GM12878 (cell line): ENCODE results near the gene CALHM1. TPM values are rescaled to one million over a fixed set of nuclear protein-coding genes. Genes with fewer than 3 reads are reported as not detected.

Experiments
- ATAC-seq: fragments of 200-7000 bp; cut with Tn5 transposase; 3 replicates; pipeline ENCODE4 v1.9.1; 2020; ENCODE audit warnings: mild to moderate bottlenecking, moderate library complexity
- BruUV-seq: library from RNA; stranded (reverse); fragments of 400-500 nt; replicated peaks from 2 replicates; lab custom pipeline; 2021; lab: Mats Ljungman, UMichigan
- CTCF ChIA-PET: fragments of 300-600 bp; sonication (Branson Sonifier 250); formaldehyde crosslinking; extraction: SDS; loops from one replicate; lab custom pipeline; 2021; ENCODE audit warnings: inconsistent platforms; lab: Yijun Ruan, JAX
- POLR2A ChIA-PET: fragments of 350-600 bp; formaldehyde crosslinking; extraction: SDS; loops from one replicate; lab custom pipeline; 2021; ENCODE audit warnings: inconsistent platforms; lab: Charles Lee
- RAD21 ChIA-PET: fragments of 300-600 bp; sonication (Branson Sonifier 250); formaldehyde crosslinking; loops from one replicate; lab custom pipeline; 2023; ENCODE audit warnings: antibody characterized with exemption; ENCODE audit not compliant: unreplicated experiment; lab: Charles Lee
- SMC1A ChIA-PET: fragments of 300-600 bp; sonication (Branson Sonifier 250); formaldehyde crosslinking; loops from one replicate; lab custom pipeline; 2023; ENCODE audit not compliant: unreplicated experiment, uncharacterized antibody; lab: Charles Lee
- DNase-seq: peaks from one replicate; pipeline ENCODE4 v3.0.0-alpha.2; 2011; ENCODE audit warnings: low read depth, low spot score
- FAIRE-seq: peaks from 3 replicates; lab custom pipeline; 2011; peaks lifted over from hg19 to GRCh38; lab: Jason Lieb, UNC
- H2AFZ ChIP-seq: 2 replicates; pipeline ENCODE4 v1.6.0; 2011; ENCODE audit warnings: low read depth, low read length, control low read depth; ENCODE audit not compliant: control insufficient read depth
- H3K27ac ChIP-seq: 2 replicates; pipeline ENCODE4 v1.5.1; 2011; ENCODE audit warnings: control low read depth; ENCODE audit not compliant: control insufficient read depth, insufficient read depth
- H3K27me3 ChIP-seq, 2 experiments: replicated peaks in 1 of 2; 2 replicates each; pipeline versions ENCODE4 v1.6.0 to v1.6.1; 2011; ENCODE audit warnings: low read length in 1 of 2; ENCODE audit not compliant: control insufficient read depth in 2 of 2, insufficient read depth in 2 of 2
- H3K36me3 ChIP-seq, 2 experiments: 2 replicates each; pipeline ENCODE4 v1.5.1; 2011; ENCODE audit warnings: low read length in 1 of 2; ENCODE audit not compliant: control insufficient read depth in 2 of 2, insufficient read depth in 2 of 2
- H3K4me1 ChIP-seq: 2 replicates; pipeline ENCODE4 v1.6.1; 2011; ENCODE audit warnings: mild to moderate bottlenecking, low read length, moderate library complexity, mixed read lengths; ENCODE audit not compliant: control insufficient read depth, insufficient read depth
- H3K4me2 ChIP-seq: 2 replicates; pipeline ENCODE4 v1.6.0; 2011; ENCODE audit warnings: control low read depth; ENCODE audit not compliant: control insufficient read depth, insufficient read depth
- H3K4me3 ChIP-seq: fragments of 200-600 bp; sonication (generic); 2 replicates; pipeline ENCODE4 v1.5.1; 2016
- H3K79me2 ChIP-seq: 2 replicates; pipeline ENCODE4 v1.6.0; 2011; ENCODE audit warnings: low read length; ENCODE audit not compliant: control insufficient read depth, insufficient read depth
- H3K9ac ChIP-seq: 2 replicates; pipeline ENCODE4 v1.8.0; 2011; ENCODE audit warnings: low read length, control low read depth, mixed read lengths; ENCODE audit not compliant: control insufficient read depth, insufficient read depth
- H3K9me3 ChIP-seq: replicated peaks from 3 replicates; pipeline ENCODE4 v1.5.1; 2011; ENCODE audit warnings: mild to moderate bottlenecking, low read length; ENCODE audit not compliant: control insufficient read depth, insufficient read depth
- H4K20me1 ChIP-seq: 2 replicates; pipeline ENCODE4 v1.6.0; 2011; ENCODE audit not compliant: control insufficient read depth, insufficient read depth
- ATF3 ChIP-seq: IDR thresholded peaks from 2 replicates; pipeline ENCODE4 v1.6.1; 2011; ENCODE audit warnings: low read depth, mild to moderate bottlenecking, low read length, moderate library complexity, borderline replicate concordance; ENCODE audit errors: extremely low read depth
- GABPA ChIP-seq: IDR thresholded peaks from 2 replicates; pipeline ENCODE4 v1.6.1; 2014; ENCODE audit warnings: antibody characterized with exemption, low read depth, mild to moderate bottlenecking, inconsistent platforms
- PML ChIP-seq: IDR thresholded peaks from 2 replicates; pipeline ENCODE4 v1.6.1; 2012; ENCODE audit warnings: low read length, inconsistent platforms
- POLR2AphosphoS2 ChIP-seq: IDR thresholded peaks from 2 replicates; pipeline ENCODE4 v1.6.1; 2011; ENCODE audit warnings: low read depth, mild to moderate bottlenecking, low read length, improper control_type of control experiment, moderate library complexity
- RBBP5 ChIP-seq: fragments of 200-600 bp; sonication (generic); conservative IDR thresholded peaks from 2 replicates; pipeline ENCODE4 v1.6.1; 2016
- SMARCA5 ChIP-seq: fragments of 450-650 bp; IDR thresholded peaks from 2 replicates; pipeline ENCODE4 v1.6.1; 2017; ENCODE audit warnings: mild to moderate bottlenecking
- USF2 ChIP-seq: IDR thresholded peaks from 2 replicates; pipeline ENCODE4 v1.6.1; 2011; ENCODE audit warnings: low read depth, low read length, improper control_type of control experiment, borderline replicate concordance
- WGBS: methylation state at CpG from one replicate; pipeline ENCODE4 v1.1.6; 2016; ENCODE audit warnings: low lambda C conversion rate; ENCODE audit not compliant: insufficient replicate concordance, insufficient coverage; ENCODE audit errors: missing lambda C conversion rate; 5-methylcytosine and 5-hydroxymethylcytosine counted together
- in situ Hi-C: fragments of 300-500 bp; cut with MboI; formaldehyde crosslinking; loops from 9 replicates; pipeline ENCODE4 v1.14.3; 2018; ENCODE audit warnings: mixed read lengths
- intact Hi-C: fragments of 100-400 bp; cut with micrococcal nuclease; formaldehyde crosslinking; loops from one replicate; pipeline ENCODE4 v1.14.2; 2022; ENCODE audit not compliant: unreplicated experiment
- polyA plus RNA-seq, 11 experiments: library from polyadenylated mRNA; depleted of rRNA in 4 of 11; unstranded in 6 of 11; stranded (reverse) in 5 of 11; fragments of >200 nt; fragmentation: Nextera tagmentation in 4 of 11; fragmentation: Illumina TruSeq in 1 of 11; extraction: Ambion mirVana in 4 of 11; extraction: Trizol in 1 of 11; gene quantifications; 1 replicate in 1 of 11; 2 replicates in 10 of 11; pipeline versions ENCODE4 v1.2.1 to v1.2.3, GENCODE V29; 2011 to 2016; ENCODE audit warnings: inconsistent platforms in 2 of 11, missing spikeins in 2 of 11, low read depth in 1 of 11
- total RNA-seq, 4 experiments: library from RNA; depleted of rRNA in 3 of 4; stranded (reverse); fragments of >200 nt in 3 of 4; fragmentation: Illumina TruSeq in 1 of 4; extraction: Trizol in 1 of 4; gene quantifications; 2 replicates each; pipeline versions ENCODE4 v1.2.1 to v1.2.3, GENCODE V29; 2013 to 2021

Gene CALHM1
- total and polyA plus RNA-seq, 10 of the 15 experiments (the other 5 are each of a cell fraction or from before 2014, with no cell fraction given): 0.05 to 1.7 (median 0.17) TPM

GRCh38 chr10:103448746-103449145, 10.0 kb downstream of the CALHM1 start:
- Histone ChIP-seq H3K27me3 (no peaks in the 10 kb centered on the region), H4K20me1 (no peaks in the 10 kb centered on the region; the same call in 1 of the 2 replicates), H2AFZ (no peak overlapping the region), H3K36me3 (peaks cover 24 to 25% of the 10 kb centered on the region in 2 experiments), H3K4me1 (peaks cover 24% of the 10 kb centered on the region), H3K9me3 (no peaks in the 10 kb centered on the region), H3K4me3 (peak overlapping the region; percentile 45; the same call in 1 of the 2 replicates), H3K9ac (no peak overlapping the region; the same call in 1 of the 2 replicates), H3K27ac (no peak overlapping the region), H3K79me2 (peaks cover 30% of the 10 kb centered on the region), H3K4me2 (peak overlapping the region; percentile 72)
- ChIA-PET POLR2A (interaction anchor here (0.9 to 9.5 kb wide), 3 partner anchors 13 to 27 kb away, joined by 3 to 144 read pairs (median 6); no protein-coding TSS in a partner anchor), RAD21 (interaction anchor here (1.1 to 7.1 kb wide), 4 partner anchors 18 to 32 kb away, joined by 3 to 73 read pairs (median 29); no protein-coding TSS in a partner anchor), SMC1A (interaction anchor here (9.6 kb wide), 1 partner anchor 25 kb away, joined by 124 read pairs; no protein-coding TSS in a partner anchor), CTCF (interaction anchor here (0.6 to 17.8 kb wide), 4 partner anchors 23 to 35 kb away, joined by 3 to 163 read pairs (median 22); partner anchors contain the start of gene CALHM3)
- intact Hi-C loops: loop anchor here (5.0 kb wide), 1 partner anchor 34 kb away; no protein-coding TSS in a partner anchor
- no TSS peak for BruUV-seq
- ATAC-seq: no peak
- in situ Hi-C loops: no loop called here
- no peak for DNase-seq
- no peak for FAIRE-seq
- WGBS: 0% methylated on average over 1 of the region's 1 CpG
- TF ChIP-seq RBBP5 (no peak), USF2 (no peak), GABPA (no peak), POLR2AphosphoS2 (no peak), PML (no peak), SMARCA5 (no peak), ATF3 (no peak)
